RCC 7860 (cell line): ENCODE measurements around the gene DLL3.

ENCODE experiments used
- DNase-seq: peaks from one replicate; pipeline ENCODE4 v3.0.0-alpha.2; 2015; ENCODE audit warnings: low spot score
- FAIRE-seq: peaks from 2 replicates; lab custom pipeline; 2012; peaks lifted over from hg19 to GRCh38; lab: Jason Lieb, UNC

Gene DLL3

GRCh38 chr19:39515551-39516191 lies 16.9 kb downstream of the DLL3 start:
- FAIRE-seq (no peak), DNase-seq (no peak)

DNA sequence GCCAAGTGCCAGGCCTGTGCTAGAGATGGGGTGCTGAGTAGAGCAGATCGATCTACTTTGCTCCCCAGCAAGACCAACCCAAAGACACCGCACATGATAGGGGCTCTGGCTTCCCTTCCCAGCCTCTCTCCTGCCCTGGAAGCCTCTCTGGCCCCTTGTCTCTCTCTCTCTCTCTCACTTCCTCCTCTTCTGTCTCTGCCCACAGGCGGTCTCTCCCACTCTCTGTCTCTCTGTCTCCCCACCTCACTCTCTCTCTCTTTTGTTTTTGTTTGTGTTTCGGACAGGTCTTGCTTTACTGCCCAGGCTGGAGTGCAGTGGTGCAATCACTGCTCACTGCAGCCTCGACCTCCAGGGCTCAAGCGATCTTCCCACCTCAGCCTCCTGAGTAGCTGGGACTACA lies 17.5 kb downstream of the DLL3 start:
- FAIRE-seq: no peak
- DNase-seq: no peak

- FAIRE-seq (no peak), DNase-seq (no peak)
Measured at GRCh38 chr19:39517432-39517831, 18.7 kb downstream of the DLL3 start.

DNA sequence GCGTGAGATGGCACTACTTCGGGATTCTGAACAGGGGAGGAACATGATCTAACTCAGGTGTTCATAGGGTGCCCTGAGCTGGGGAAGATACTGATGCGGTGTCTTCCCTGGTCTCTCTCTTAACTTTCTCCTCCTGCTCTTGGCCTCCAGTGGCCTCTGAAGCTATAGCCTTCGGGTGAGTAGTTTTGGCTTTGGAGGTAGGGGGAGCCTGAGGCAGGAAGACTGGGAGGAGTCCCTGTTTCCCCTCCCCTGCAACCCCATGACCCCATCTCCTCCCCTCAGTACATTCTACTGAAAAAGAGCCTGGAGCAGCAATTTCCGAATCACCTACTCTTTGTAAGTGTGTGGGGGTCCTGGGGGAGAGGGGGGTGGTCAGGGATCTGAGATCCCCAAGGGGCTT lies 19.7 kb downstream of the DLL3 start:
- FAIRE-seq (no peak), DNase-seq (no peak)

- FAIRE-seq: no peak
Measured at GRCh38 chr19:39518975-39519374, 20.2 kb downstream of the DLL3 start.

GRCh38 chr19:39520541-39521484 lies 22.1 kb downstream of the DLL3 start:
- FAIRE-seq (no peak), DNase-seq (no peak)

More at GRCh38 chr19:39518975-39519374, 20.2 kb downstream of the DLL3 start:
- no peak for DNase-seq

- no peak for FAIRE-seq
- DNase-seq: no peak
Measured at GRCh38 chr19:39524495-39524894, 25.7 kb downstream of the DLL3 start.

DNA sequence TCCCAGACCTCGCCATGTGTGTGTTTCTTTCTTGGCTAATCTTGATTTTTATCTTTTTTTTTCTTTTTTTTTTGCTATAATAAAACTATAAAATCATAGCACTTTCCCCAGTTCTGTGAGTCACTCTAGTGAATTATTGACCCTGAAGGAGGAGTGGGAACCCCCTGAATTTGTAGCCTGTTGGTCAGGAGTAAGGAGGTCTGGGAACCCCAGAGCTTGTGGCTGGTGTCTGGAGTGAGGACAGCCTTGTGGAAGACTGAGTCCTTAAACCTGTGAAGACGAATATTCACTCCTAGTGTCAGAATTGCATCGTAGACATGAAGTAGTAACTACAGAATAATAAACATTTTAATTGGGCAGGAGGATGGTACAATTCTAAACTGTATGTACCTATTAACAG lies 26.5 kb downstream of the DLL3 start:
- DNase-seq (no peak), FAIRE-seq (no peak)

- DNase-seq (no peak), FAIRE-seq (no peak)
Measured at GRCh38 chr19:39531834-39532232, 33.1 kb downstream of the DLL3 start.

- peak; percentile 89 for DNase-seq
- peak; percentile 30 for FAIRE-seq
Measured at GRCh38 chr19:39532233-39533002, 33.7 kb downstream of the DLL3 start, which contains the start of gene EID2B. Gene EID2B, minus strand, starts transcription at chr19:39532852. Its CDS starts 50 bp downstream, at chr19:39532802.

GRCh38 chr19:39533003-39533512 lies 34.3 kb downstream of the DLL3 start:
- FAIRE-seq: no peak
- no peak for DNase-seq

DNA sequence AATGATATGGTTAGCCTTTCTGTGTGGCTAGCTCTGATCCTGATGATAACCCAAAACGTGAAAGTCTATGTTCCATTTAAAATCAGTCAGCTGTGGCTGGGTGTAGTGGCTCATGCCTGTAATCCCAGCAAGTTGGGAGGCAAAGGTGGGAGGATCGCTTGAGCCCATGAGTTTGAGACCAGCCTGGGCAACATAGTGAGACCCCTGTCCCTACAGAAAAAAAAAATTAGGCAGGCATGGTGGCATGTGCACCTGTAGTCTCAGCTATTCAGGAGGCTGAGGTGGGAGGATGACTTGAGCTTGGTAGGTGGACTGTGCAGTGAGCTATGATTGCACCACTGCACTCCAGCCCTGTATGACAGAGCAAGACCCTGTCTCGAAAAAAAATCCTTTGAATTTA lies 35.0 kb downstream of the DLL3 start:
- DNase-seq: no peak
- no peak for FAIRE-seq

GRCh38 chr19:39539165-39539517 lies 40.4 kb downstream of the DLL3 start:
- DNase-seq: peak; percentile 43
- no peak for FAIRE-seq

GRCh38 chr19:39539518-39540332 lies 41.0 kb downstream of the DLL3 start, which contains the start of gene EID2:
Gene EID2, minus strand, starts transcription at chr19:39540161. Its CDS starts 82 bp downstream, at chr19:39540079.
- FAIRE-seq: peak; percentile 63
- peak; percentile 90 for DNase-seq

DNA sequence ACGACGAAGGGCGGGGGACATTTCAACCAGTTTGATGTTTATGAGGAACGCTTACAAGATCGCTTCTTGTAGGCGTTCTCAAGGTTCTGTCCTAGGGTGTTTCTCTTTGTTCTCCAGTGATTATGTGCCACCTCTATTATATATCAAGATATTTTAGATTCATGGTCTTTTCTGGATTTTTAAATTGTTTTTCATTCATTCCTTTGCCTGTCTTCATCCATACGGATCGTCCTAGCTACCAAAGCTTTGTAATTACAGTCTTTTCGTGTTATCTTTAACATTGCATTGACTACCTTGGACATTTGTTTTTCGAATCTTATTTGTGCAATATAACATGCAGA lies 41.6 kb downstream of the DLL3 start:
- no peak for DNase-seq
- FAIRE-seq: no peak

- FAIRE-seq (no peak), DNase-seq (no peak)
Measured at GRCh38 chr19:39542206-39542605, 43.5 kb downstream of the DLL3 start.

DNA sequence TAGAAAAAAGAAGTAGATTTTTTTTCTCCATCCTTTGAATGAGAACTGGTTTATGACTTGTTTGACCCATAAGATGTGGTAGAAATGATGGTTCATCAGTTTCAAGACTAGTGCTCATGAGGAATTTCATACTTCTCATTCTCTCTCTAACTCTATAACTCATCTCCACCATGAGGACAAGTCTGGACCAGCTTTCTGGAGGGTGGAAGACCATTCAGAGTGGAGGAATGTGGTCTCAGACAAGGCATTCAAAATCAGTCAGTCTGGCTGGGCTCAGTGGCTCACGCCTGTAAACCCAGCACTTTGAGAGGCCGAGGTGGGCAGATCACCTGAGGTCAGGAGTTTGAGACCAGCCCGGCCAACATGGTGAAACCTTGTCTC lies 44.7 kb downstream of the DLL3 start:
- FAIRE-seq: no peak
- no peak for DNase-seq

DNA sequence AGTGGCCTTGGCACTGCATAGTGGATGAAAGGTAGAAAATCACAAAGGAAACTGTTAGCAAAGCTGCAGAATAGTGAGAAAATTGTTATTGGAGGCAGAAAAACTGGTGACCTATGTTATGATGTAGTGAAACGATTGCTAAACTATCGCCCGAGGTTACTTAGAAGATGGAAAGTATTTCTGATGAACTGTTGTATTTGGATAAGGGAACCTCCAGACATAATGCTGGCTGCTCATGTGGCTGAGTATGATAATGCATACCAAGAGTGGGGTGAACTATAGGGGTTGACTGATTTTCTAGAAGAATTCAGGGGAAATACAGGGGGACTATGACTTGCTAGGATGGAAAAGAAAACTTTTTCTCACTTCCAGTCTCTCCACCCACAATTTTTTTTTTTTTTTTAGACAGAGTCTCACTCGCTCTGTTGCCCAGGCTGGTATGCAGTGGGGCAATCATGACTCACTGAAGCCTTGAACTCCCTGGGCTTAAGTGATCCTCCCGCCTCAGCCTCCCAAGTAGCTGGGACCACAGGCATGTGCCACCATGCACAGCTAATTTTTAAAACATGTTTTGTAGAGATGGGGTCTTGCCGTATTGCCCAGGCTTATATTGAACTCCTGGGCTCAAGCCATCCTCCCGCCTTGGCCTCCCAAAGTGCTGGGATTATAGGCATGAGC lies 45.6 kb downstream of the DLL3 start:
- FAIRE-seq (no peak), DNase-seq (peak; percentile 10)

GRCh38 chr19:39544911-39545310 lies 46.2 kb downstream of the DLL3 start:
- DNase-seq (no peak), FAIRE-seq (no peak)

DNA sequence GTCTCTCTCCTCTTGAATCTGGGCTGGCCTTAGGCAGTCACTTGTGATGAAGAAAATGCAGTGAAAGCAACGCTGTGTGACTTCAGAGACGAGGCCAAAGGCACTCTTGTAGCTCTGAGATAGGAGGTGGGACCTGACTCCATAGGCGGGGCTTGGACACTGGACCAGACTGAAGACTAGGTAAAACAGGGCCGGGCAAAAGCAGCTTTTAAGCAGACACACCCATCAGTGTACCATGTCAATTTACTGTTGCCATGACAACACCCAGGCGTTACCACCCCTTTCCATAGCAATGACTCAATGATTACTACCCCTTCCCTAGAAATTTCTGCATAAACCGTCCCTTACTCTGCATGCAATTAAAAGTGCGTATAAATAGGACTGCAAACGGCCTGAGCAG lies 47.9 kb downstream of the DLL3 start:
- FAIRE-seq (no peak), DNase-seq (no peak)
